B cell (primary cell): Measurements from ENCODE around the gene UNCX.

Experiments used
- EZH2 ChIP-seq: IDR thresholded peaks from 2 replicates; pipeline ENCODE4 v1.6.1; 2012; ENCODE audit warnings: borderline replicate concordance, low read depth, mild to moderate bottlenecking, moderate library complexity, low read length; ENCODE audit not compliant: insufficient read depth, poor library complexity, severe bottlenecking
- TF ChIP-seq, protein P1 (sequence below): fragments of 200-600 bp; IDR thresholded peaks from one replicate; pipeline ENCODE4 v1.8.0; 2022; ENCODE audit warnings: antibody characterized with exemption, mild to moderate bottlenecking

DNA sequence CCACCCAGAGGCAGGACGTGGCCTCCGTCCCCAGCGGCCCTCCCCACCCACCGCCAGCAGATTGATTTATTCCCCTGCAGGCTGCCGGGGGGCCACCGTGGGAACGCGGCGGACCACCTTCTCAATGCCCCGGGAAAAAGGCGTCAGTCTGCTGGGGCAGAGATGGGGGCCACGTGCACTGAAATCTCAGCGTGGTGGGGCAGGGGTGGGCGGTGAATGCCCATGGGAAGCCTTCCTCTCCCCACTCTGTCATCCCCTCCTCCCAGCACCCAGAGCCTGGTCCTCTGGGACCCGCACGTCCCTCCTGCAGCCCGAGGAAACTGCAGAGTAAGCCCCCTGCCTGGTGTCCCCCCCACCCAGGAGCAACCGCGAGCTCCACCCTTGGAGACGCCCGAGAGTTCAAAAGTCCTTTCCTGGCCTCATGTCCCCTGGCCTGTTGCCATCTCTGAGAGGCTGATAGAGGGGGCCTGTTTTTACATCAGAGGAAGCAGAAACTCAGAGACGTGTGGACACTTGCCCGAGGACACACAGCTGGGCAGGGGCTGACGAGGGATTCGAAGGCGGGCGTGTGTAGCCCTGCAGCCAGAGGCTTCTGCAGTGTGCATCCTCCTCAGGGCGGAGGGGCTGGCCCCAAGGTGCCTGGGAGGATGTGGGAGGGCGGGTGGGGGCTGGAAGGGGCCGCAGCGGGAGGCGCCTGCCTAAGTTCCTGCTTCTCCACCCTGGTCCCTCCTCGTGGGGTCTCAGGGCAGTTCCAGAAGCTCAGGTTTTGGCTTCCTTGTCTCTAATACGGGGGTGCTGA lies 21.8 kb downstream of the UNCX start:
- TF ChIP-seq, protein P1, sequence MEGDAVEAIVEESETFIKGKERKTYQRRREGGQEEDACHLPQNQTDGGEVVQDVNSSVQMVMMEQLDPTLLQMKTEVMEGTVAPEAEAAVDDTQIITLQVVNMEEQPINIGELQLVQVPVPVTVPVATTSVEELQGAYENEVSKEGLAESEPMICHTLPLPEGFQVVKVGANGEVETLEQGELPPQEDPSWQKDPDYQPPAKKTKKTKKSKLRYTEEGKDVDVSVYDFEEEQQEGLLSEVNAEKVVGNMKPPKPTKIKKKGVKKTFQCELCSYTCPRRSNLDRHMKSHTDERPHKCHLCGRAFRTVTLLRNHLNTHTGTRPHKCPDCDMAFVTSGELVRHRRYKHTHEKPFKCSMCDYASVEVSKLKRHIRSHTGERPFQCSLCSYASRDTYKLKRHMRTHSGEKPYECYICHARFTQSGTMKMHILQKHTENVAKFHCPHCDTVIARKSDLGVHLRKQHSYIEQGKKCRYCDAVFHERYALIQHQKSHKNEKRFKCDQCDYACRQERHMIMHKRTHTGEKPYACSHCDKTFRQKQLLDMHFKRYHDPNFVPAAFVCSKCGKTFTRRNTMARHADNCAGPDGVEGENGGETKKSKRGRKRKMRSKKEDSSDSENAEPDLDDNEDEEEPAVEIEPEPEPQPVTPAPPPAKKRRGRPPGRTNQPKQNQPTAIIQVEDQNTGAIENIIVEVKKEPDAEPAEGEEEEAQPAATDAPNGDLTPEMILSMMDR = no peak
- TF ChIP-seq EZH2 = no peak
